ENCODE measurements around the gene CERS2. TPM values are rescaled to one million over a fixed set of nuclear protein-coding genes. Genes with fewer than 3 reads are reported as not detected.

CERS2 gene
- total and polyA plus RNA-seq, 2 of the 13 experiments (the other 11 are each of a cell fraction or from before 2014, with no cell fraction given), result 269 to 298 TPM

GRCh38 chr1:151006327-151007052 is 31.9 kb upstream of the CERS2 start, which contains the start of gene MINDY1 (continued):
- TF ChIP-seq ZNF292 (CRISPR knock-in tag; IDR thresholded peaks at IDR 0.05; ENCODE audit: borderline replicate concordance, low read depth) (peak; percentile 41), POGK (CRISPR knock-in tag; conservative IDR thresholded peaks at IDR 0.05) (no peak), MXI1 (IDR thresholded peaks at IDR 0.05; ENCODE audit: borderline replicate concordance, low read depth, low read length) (0 out of 3 replicates have a peak, but pooled peaks have one; percentile 18), GLI4 (CRISPR knock-in tag; IDR thresholded peaks at IDR 0.05; ENCODE audit: borderline replicate concordance) (0 out of 2 replicates have a peak, but pooled peaks have one; percentile 49), ZFP90 (CRISPR knock-in tag; IDR thresholded peaks at IDR 0.05; ENCODE audit: borderline replicate concordance) (0 out of 2 replicates have a peak, but pooled peaks have one; percentile 45), BCLAF1 (IDR thresholded peaks at IDR 0.05) (no peak), DMAP1 (CRISPR knock-in tag; IDR thresholded peaks at IDR 0.05) (no peak), ZNF644 (CRISPR knock-in tag; IDR thresholded peaks at IDR 0.05; ENCODE audit: low read depth) (peak; percentile 66; the same call in 1 of the 2 replicates), AFF4 (CRISPR knock-in tag; IDR thresholded peaks at IDR 0.05) (0 out of 2 replicates have a peak, but pooled peaks have one; percentile 72), CTCF (CRISPR knock-in tag; IDR thresholded peaks at IDR 0.05) (peak; percentile 72), KMT2B (CRISPR knock-in tag; IDR thresholded peaks at IDR 0.05) (peak; percentile 48; the same call in 1 of the 2 replicates), DNMT3B (CRISPR knock-in tag; conservative IDR thresholded peaks at IDR 0.05) (no peak), HOMEZ (CRISPR knock-in tag; IDR thresholded peaks at IDR 0.05; ENCODE audit: low read depth) (0 out of 2 replicates have a peak, but pooled peaks have one; percentile 46), ZBTB3 (CRISPR knock-in tag; IDR thresholded peaks at IDR 0.05; ENCODE audit: borderline replicate concordance, low read depth) (0 out of 2 replicates have a peak, but pooled peaks have one; percentile 9), ZSCAN30 (CRISPR knock-in tag; IDR thresholded peaks at IDR 0.05) (0 out of 2 replicates have a peak, but pooled peaks have one; percentile 36), SAP130 (CRISPR knock-in tag; IDR thresholded peaks at IDR 0.05; ENCODE audit: low read depth) (peak; percentile 3; the same call in 1 of the 2 replicates), POLR2AphosphoS5 (IDR thresholded peaks at IDR 0.05; ENCODE audit: low read depth, low read length) (peak; percentile 71)
